Measurements from ENCODE around the gene EFHC1. TPM values are rescaled to one million over a fixed set of nuclear protein-coding genes. Genes with fewer than 3 reads are reported as not detected.

EFHC1 gene
- total RNA-seq, 1 donor from 2014 or later, result 43.6 TPM

DNA sequence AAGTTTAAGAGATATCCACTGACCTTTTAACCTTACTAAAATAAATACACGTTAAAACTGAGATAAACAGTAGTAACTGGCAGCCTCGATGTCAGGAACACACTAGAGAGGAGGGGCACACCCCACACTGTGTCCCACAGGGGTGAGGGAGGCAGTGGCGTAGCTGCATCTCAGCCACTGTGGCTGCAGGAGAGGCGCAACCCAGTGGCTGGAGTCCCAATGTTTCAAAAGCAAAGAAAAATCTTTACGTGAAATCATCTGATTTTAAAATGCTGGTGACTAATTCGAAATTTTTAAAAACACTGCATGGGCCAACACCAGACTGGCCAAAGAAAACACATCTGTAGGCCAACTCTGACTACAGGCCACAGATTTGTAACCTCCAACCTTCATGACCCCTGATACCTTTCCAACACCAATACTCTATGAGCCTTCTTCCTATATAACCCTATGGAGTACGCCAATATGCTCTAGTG lies 102.0 kb downstream of the EFHC1 start:
- TF ChIP-seq, protein P1, sequence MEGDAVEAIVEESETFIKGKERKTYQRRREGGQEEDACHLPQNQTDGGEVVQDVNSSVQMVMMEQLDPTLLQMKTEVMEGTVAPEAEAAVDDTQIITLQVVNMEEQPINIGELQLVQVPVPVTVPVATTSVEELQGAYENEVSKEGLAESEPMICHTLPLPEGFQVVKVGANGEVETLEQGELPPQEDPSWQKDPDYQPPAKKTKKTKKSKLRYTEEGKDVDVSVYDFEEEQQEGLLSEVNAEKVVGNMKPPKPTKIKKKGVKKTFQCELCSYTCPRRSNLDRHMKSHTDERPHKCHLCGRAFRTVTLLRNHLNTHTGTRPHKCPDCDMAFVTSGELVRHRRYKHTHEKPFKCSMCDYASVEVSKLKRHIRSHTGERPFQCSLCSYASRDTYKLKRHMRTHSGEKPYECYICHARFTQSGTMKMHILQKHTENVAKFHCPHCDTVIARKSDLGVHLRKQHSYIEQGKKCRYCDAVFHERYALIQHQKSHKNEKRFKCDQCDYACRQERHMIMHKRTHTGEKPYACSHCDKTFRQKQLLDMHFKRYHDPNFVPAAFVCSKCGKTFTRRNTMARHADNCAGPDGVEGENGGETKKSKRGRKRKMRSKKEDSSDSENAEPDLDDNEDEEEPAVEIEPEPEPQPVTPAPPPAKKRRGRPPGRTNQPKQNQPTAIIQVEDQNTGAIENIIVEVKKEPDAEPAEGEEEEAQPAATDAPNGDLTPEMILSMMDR (IDR thresholded peaks at IDR 0.05; ENCODE audit: unreplicated experiment), result no peak
- Mint-ChIP-seq H3K4me3 (ENCODE audit: low read depth) (no peak overlapping the region), H3K36me3 (ENCODE audit: insufficient read depth) (peaks cover 3% of the 10 kb centered on the region), H3K9me3 (ENCODE audit: low read depth) (no peaks in the 10 kb centered on the region), H3K27ac (no peak overlapping the region), H3K27me3 (no peaks in the 10 kb centered on the region), H3K4me1 (ENCODE audit: low read depth) (peaks cover 17% of the 10 kb centered on the region)
- DNase-seq (ENCODE audit: low spot score, unreplicated experiment), result no peak

DNA sequence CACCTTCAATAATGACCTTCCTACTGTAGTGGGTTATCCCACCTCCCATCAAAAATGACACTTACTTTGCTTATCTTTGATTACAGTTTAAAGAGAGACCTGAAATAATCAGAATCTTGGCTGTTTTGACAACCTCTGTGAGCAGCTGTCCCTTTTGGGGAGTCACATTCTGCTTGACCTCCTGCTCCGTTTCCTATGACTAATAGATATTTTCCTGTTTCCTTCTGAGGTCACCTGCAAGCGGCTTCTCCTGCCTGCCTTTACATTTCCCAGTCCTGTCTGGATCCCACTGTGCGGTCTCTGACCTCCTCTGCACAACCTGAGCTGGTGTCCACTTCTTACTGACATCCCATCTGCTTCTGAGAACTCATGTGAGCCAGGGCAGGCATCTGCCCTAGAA lies 102.5 kb downstream of the EFHC1 start:
- Mint-ChIP-seq H3K27me3 (no peaks in the 10 kb centered on the region), H3K27ac (peak overlapping the region; percentile 8), H3K4me1 (ENCODE audit: low read depth) (peaks cover 16% of the 10 kb centered on the region), H3K36me3 (ENCODE audit: insufficient read depth) (peaks cover 3% of the 10 kb centered on the region), H3K9me3 (ENCODE audit: low read depth) (no peaks in the 10 kb centered on the region), H3K4me3 (ENCODE audit: low read depth) (no peak overlapping the region)
- TF ChIP-seq, protein P1 (IDR thresholded peaks at IDR 0.05; ENCODE audit: unreplicated experiment), result no peak
- DNase-seq (ENCODE audit: low spot score, unreplicated experiment), result no peak

DNA sequence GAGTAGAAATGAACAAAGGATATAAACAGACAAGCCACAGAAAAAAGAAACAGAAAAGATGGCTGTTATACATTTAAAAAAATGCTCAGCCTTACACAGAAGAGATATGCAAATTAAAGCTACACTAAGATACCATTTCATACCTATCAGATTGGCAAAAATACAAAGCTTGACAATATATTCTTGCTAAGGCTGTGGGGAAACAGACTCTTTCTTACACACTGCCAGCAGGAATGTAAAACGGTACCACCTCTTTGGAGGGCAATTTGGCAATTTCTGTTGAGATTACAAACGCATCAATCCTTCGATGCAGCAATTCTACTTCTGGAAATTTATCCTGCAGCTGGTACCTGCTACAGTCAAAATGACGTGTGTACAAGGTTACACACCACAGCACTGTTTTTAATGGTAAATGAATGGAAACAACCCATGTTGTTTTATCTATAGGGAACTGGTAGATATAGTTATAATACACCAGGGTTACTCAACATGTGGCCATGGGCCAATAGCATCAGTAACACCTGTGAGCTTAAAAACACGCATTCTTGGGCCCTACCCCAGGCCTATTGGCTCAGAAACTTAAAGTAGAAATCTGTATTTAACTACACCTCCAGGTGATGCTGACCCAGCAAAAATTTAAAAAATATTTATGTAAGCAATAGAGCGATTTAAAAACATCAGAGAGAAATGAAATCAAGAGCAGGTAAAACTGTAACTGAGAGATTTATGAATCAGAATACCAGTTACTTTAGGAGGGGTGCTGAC lies 103.4 kb downstream of the EFHC1 start:
- Mint-ChIP-seq H3K36me3 (ENCODE audit: insufficient read depth) (peaks cover 1% of the 10 kb centered on the region), H3K27ac (no peak overlapping the region), H3K27me3 (no peaks in the 10 kb centered on the region), H3K4me3 (ENCODE audit: low read depth) (no peak overlapping the region), H3K4me1 (ENCODE audit: low read depth) (peaks cover 12% of the 10 kb centered on the region), H3K9me3 (ENCODE audit: low read depth) (no peaks in the 10 kb centered on the region)
- no peak for DNase-seq (ENCODE audit: low spot score, unreplicated experiment)
- TF ChIP-seq, protein P1 (IDR thresholded peaks at IDR 0.05; ENCODE audit: unreplicated experiment), result no peak

DNA sequence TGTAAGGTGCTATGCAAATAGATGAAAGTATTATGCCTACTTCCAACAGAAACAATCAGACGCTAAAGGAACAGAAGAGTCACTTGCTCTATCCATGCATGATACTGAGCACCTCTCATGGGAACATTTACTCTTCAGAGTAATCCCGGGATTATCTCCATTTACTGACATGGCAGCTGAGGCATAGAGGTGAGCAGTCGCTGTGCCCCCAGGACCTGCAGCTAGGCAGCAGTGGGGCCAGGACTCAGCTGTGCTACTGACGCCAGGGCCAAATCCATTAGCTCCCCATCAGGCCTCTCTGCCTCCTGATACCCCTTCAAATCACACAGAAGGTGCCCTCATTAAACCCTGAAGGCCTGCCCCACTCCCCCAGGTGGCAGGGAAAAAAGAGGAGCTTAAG lies 104.8 kb downstream of the EFHC1 start:
- H3K27me3 Mint-ChIP-seq, result no peaks in the 10 kb centered on the region
- H3K9me3 Mint-ChIP-seq (ENCODE audit: low read depth), result no peaks in the 10 kb centered on the region
- no peak overlapping the region for H3K27ac Mint-ChIP-seq
- no peaks in the 10 kb centered on the region for H3K36me3 Mint-ChIP-seq (ENCODE audit: insufficient read depth)
- H3K4me3 Mint-ChIP-seq (ENCODE audit: low read depth), result no peak overlapping the region
- no peak for DNase-seq (ENCODE audit: low spot score, unreplicated experiment)
- H3K4me1 Mint-ChIP-seq (ENCODE audit: low read depth), result peaks cover 12% of the 10 kb centered on the region
- TF ChIP-seq, protein P1 (IDR thresholded peaks at IDR 0.05; ENCODE audit: unreplicated experiment), result no peak

DNA sequence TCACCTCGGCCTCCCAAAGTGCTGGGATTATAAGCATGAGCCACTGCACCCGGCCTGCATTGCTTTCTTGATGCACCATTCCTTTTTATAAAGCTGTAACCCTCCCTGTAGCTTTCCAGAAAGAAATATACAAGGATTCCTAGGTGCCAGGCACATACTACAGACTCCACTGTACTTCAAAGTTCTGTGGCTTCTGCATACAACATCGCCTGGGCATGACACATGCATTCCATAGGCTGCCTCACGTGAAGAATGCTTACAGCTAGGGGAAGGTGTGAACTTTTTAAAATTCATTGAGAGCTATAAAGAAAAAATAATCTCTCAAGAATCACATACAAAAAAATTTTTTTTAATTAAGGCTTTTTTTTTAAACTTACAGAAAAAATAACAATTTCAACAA lies 106.5 kb downstream of the EFHC1 start:
- Mint-ChIP-seq H3K4me3 (ENCODE audit: low read depth) (no peak overlapping the region), H3K4me1 (ENCODE audit: low read depth) (peaks cover 16% of the 10 kb centered on the region), H3K27ac (no peak overlapping the region), H3K9me3 (ENCODE audit: low read depth) (no peaks in the 10 kb centered on the region), H3K36me3 (ENCODE audit: insufficient read depth) (no peaks in the 10 kb centered on the region), H3K27me3 (no peaks in the 10 kb centered on the region)
- TF ChIP-seq, protein P1 (IDR thresholded peaks at IDR 0.05; ENCODE audit: unreplicated experiment), result no peak
- DNase-seq (ENCODE audit: low spot score, unreplicated experiment), result no peak
